HepG2 (cell line): ENCODE measurements around the gene CELSR2. TPM values are rescaled to one million over a fixed set of nuclear protein-coding genes. Genes with fewer than 3 reads are reported as not detected.

Experiments used
- ATAC-seq: fragments of 200-7000 bp; cut with Tn5 transposase; 3 replicates; pipeline ENCODE4 v1.9.1; 2020; ENCODE audit warnings: mild to moderate bottlenecking, moderate library complexity
- BruUV-seq: library from RNA; stranded (reverse); fragments of 400-500 nt; replicated peaks from 2 replicates; lab custom pipeline; 2021; lab: Mats Ljungman, UMichigan
- CTCF ChIA-PET: fragments of 300-600 bp; formaldehyde crosslinking; extraction: SDS; loops from one replicate; lab custom pipeline; 2021; ENCODE audit warnings: low total read pairs, inconsistent platforms, low intra/inter-chr PET ratio; lab: Yijun Ruan, JAX
- POLR2A ChIA-PET: fragments of 350-600 bp; sonication (Branson Sonifier 250); formaldehyde crosslinking; loops from one replicate; lab custom pipeline; 2020; ENCODE audit warnings: antibody characterized with exemption, inconsistent platforms; lab: Yijun Ruan, JAX
- DNase-seq: peaks from one replicate; pipeline ENCODE4 v3.0.0-alpha.2; 2015; ENCODE audit warnings: low spot score
- FAIRE-seq: peaks from 3 replicates; lab custom pipeline; 2011; peaks lifted over from hg19 to GRCh38; lab: Jason Lieb, UNC
- H2AFZ ChIP-seq: one replicate; pipeline ENCODE4 v1.6.1; 2011; ENCODE audit warnings: low read length, inconsistent platforms
- H3K27ac ChIP-seq: fragments of 300-600 bp; 3 replicates; pipeline ENCODE4 v1.8.0; 2011; ENCODE audit warnings: mixed run types, mild to moderate bottlenecking, mixed read lengths, low read length, inconsistent platforms; ENCODE audit not compliant: insufficient read depth; ENCODE audit errors: extremely low read length
- H3K27me3 ChIP-seq, 2 experiments: fragments of 200-600 bp in 1 of 2; 2 replicates in 1 of 2; 3 replicates in 1 of 2; pipeline versions ENCODE4 v1.6.0 to v1.8.0; 2011; ENCODE audit warnings: low read length in 2 of 2, mild to moderate bottlenecking in 2 of 2, moderate library complexity in 2 of 2, inconsistent platforms in 1 of 2; ENCODE audit not compliant: insufficient read depth in 2 of 2, control insufficient read depth in 1 of 2
- H3K36me3 ChIP-seq, 2 experiments: fragments of 200-600 bp in 1 of 2; replicated peaks in 1 of 2; 2 replicates in 1 of 2; 3 replicates in 1 of 2; pipeline versions ENCODE4 v1.5.1 to v1.8.0; 2011; ENCODE audit warnings: low read length in 2 of 2, inconsistent platforms in 1 of 2; ENCODE audit not compliant: insufficient read depth in 2 of 2, control insufficient read depth in 1 of 2
- H3K4me1 ChIP-seq: 2 replicates; pipeline ENCODE4 v1.5.1; 2012; ENCODE audit warnings: low read length, inconsistent platforms; ENCODE audit not compliant: insufficient read depth
- H3K4me2 ChIP-seq: 2 replicates; pipeline ENCODE4 v1.6.0; 2011; ENCODE audit warnings: low read depth, low read length, inconsistent platforms
- H3K4me3 ChIP-seq, 3 experiments: fragments of 200-600 bp in 1 of 3; sonication (generic), shearing (Covaris generic) in 1 of 3; replicated peaks in 1 of 3; 2 replicates each; pipeline ENCODE4 v1.5.1; 2011 to 2016; ENCODE audit warnings: low read length in 3 of 3, inconsistent platforms in 2 of 3, low read depth in 2 of 3, mild to moderate bottlenecking in 2 of 3, control low read depth in 1 of 3, mixed read lengths in 1 of 3; ENCODE audit not compliant: insufficient read depth in 1 of 3
- H3K79me2 ChIP-seq: one replicate; pipeline ENCODE4 v1.6.1; 2011; ENCODE audit warnings: low read length, inconsistent platforms; ENCODE audit not compliant: insufficient read depth
- H3K9ac ChIP-seq: 2 replicates; pipeline ENCODE4 v1.6.0; 2011; ENCODE audit warnings: mild to moderate bottlenecking, low read depth, low read length, inconsistent platforms; ENCODE audit not compliant: insufficient read depth
- H3K9me3 ChIP-seq: 2 replicates; pipeline ENCODE4 v1.5.1; 2012; ENCODE audit warnings: mild to moderate bottlenecking, low read length
- H4K20me1 ChIP-seq: 2 replicates; pipeline ENCODE4 v1.6.0; 2011; ENCODE audit warnings: inconsistent platforms, mild to moderate bottlenecking, low read length, moderate library complexity; ENCODE audit not compliant: insufficient read depth
- CCAR2 ChIP-seq: fragments of 200-400 bp; formaldehyde crosslinking; optimal IDR thresholded peaks from 2 replicates; pipeline ENCODE3; 2018; ENCODE audit warnings: low read depth, mild to moderate bottlenecking, low read length, moderate library complexity
- CENPX ChIP-seq: sonication (generic); formaldehyde crosslinking; IDR thresholded peaks from 2 replicates; pipeline ENCODE4 v1.9.0; 2021; ENCODE audit warnings: mild to moderate bottlenecking, missing genetic modification reagents, moderate library complexity
- GLI4 ChIP-seq: sonication (generic); formaldehyde crosslinking; IDR thresholded peaks from 2 replicates; pipeline ENCODE4 v1.5.1; 2020; ENCODE audit warnings: missing genetic modification reagents, mild to moderate bottlenecking, moderate library complexity, borderline replicate concordance
- GTF2F1 ChIP-seq: fragments of 150-350 bp; IDR thresholded peaks from 2 replicates; pipeline ENCODE4 v1.6.1; 2014; ENCODE audit warnings: low read length
- HDAC2 ChIP-seq: sonication (generic); formaldehyde crosslinking; IDR thresholded peaks from 2 replicates; pipeline ENCODE4 v1.4.0; 2020; ENCODE audit warnings: missing genetic modification reagents
- KDM5A ChIP-seq: fragments of 200-600 bp; sonication (generic); IDR thresholded peaks from 2 replicates; pipeline ENCODE4 v1.7.0; 2018; ENCODE audit warnings: antibody characterized with exemption, mild to moderate bottlenecking, low read length, borderline replicate concordance
- MEIS1 ChIP-seq: sonication (generic); formaldehyde crosslinking; IDR thresholded peaks from 2 replicates; pipeline ENCODE4 v1.9.0; 2021; ENCODE audit warnings: mild to moderate bottlenecking, missing genetic modification reagents, moderate library complexity, borderline replicate concordance
- RFXANK ChIP-seq: IDR thresholded peaks from 2 replicates; pipeline ENCODE4 v1.6.1; 2016
- ZBTB3 ChIP-seq: sonication (generic); formaldehyde crosslinking; IDR thresholded peaks from 2 replicates; pipeline ENCODE4 v1.4.0; 2020; ENCODE audit warnings: low read depth, mild to moderate bottlenecking, moderate library complexity, missing genetic modification reagents, borderline replicate concordance
- ZMYM2 ChIP-seq: sonication (generic); formaldehyde crosslinking; IDR thresholded peaks from 2 replicates; pipeline ENCODE4 v1.8.0; 2022; ENCODE audit warnings: mild to moderate bottlenecking, missing genetic modification reagents
- ZMYM4 ChIP-seq: sonication (generic); formaldehyde crosslinking; IDR thresholded peaks from 2 replicates; pipeline ENCODE4 v1.8.1; 2023; ENCODE audit warnings: mild to moderate bottlenecking, missing genetic modification reagents
- ZNF44 ChIP-seq: sonication (generic); formaldehyde crosslinking; IDR thresholded peaks from 2 replicates; pipeline ENCODE4 v1.5.1; 2020; ENCODE audit warnings: mild to moderate bottlenecking, missing genetic modification reagents
- ZNF564 ChIP-seq: sonication (generic); formaldehyde crosslinking; IDR thresholded peaks from 2 replicates; pipeline ENCODE4 v1.8.1; 2023; ENCODE audit warnings: mild to moderate bottlenecking, missing genetic modification reagents
- ZNF790 ChIP-seq: sonication (generic); formaldehyde crosslinking; IDR thresholded peaks from 2 replicates; pipeline ENCODE4 v1.8.0; 2022; ENCODE audit warnings: missing genetic modification reagents, mild to moderate bottlenecking, borderline replicate concordance
- ZNF83 ChIP-seq: sonication (generic); formaldehyde crosslinking; IDR thresholded peaks from 2 replicates; pipeline ENCODE4 v1.4.0; 2020; ENCODE audit warnings: missing genetic modification reagents, mild to moderate bottlenecking, borderline replicate concordance
- ZSCAN22 ChIP-seq: sonication (generic); formaldehyde crosslinking; IDR thresholded peaks from 2 replicates; pipeline ENCODE4 v1.4.0; 2020; ENCODE audit warnings: mild to moderate bottlenecking, missing genetic modification reagents
- WGBS: methylation state at CpG from one replicate; pipeline ENCODE4 v1.1.6; 2017; ENCODE audit warnings: low lambda C conversion rate; 5-methylcytosine and 5-hydroxymethylcytosine counted together
- in situ Hi-C: cut with HindIII; loops from 2 replicates; pipeline ENCODE4 v1.10.0; 2017; ENCODE audit warnings: low pct_unique_long_range_greater_than_20kb; ENCODE audit not compliant: extremely low pct_ligation_motif_present
- intact Hi-C: fragments of 100-400 bp; cut with micrococcal nuclease; formaldehyde crosslinking; loops from one replicate; pipeline ENCODE4 v1.10.0; 2022; ENCODE audit not compliant: unreplicated experiment
- polyA plus RNA-seq, 8 experiments: library from polyadenylated mRNA; depleted of rRNA in 3 of 8; stranded (reverse) in 7 of 8; unstranded in 1 of 8; fragments of >200 nt; fragmentation: Illumina TruSeq in 4 of 8; extraction: Trizol in 4 of 8; gene quantifications; 2 replicates each; pipeline versions ENCODE4 v1.2.1 to v1.2.3, GENCODE V29; 2011 to 2016; ENCODE audit warnings: low read depth in 4 of 8, missing spikeins in 1 of 8, mixed read lengths in 1 of 8; ENCODE audit not compliant: insufficient read depth in 1 of 8
- total RNA-seq, 5 experiments: library from RNA; depleted of rRNA; stranded (reverse); fragments of >200 nt; fragmentation: Illumina TruSeq; extraction: Trizol; gene quantifications; 2 replicates each; pipeline ENCODE4 v1.2.3, GENCODE V29; 2016; ENCODE audit warnings: low read depth in 1 of 5
- TF ChIP-seq, protein P1 (sequence below): sonication (generic); formaldehyde crosslinking; IDR thresholded peaks from 2 replicates; pipeline ENCODE4 v1.8.0; 2022; ENCODE audit warnings: low read depth, missing genetic modification reagents
- TF ChIP-seq, protein P2 (sequence below): sonication (generic); formaldehyde crosslinking; IDR thresholded peaks from 2 replicates; pipeline ENCODE4 v1.8.0; 2022; ENCODE audit warnings: missing genetic modification reagents, low read depth, mild to moderate bottlenecking, borderline replicate concordance

CELSR2 gene
- total and polyA plus RNA-seq, 2 of the 13 experiments (the other 11 are each of a cell fraction or from before 2014, with no cell fraction given) = 4.0 to 6.6 TPM

DNA sequence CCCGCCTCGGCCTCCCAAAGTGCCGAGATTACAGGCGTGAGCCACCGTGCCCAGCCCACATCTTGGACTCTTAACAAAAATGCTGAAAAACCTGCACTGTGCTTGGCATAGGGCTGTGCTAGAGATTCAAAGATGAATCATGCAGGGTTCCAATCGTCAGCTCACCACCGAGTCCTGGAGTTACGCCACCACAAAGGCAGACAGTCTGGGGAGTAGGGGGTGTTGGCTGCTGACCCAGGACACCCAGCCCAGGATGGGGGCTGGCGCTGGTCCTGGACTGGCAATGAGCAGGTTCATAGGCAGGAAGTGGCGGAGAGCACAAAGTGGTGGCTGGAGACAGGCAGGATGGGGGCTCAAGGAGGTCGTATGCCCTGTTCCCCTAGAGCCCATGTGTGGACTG is 17.6 kb downstream of the CELSR2 start:
- Histone ChIP-seq H3K4me1 (no peaks in the 10 kb centered on the region), H3K79me2 (no peaks in the 10 kb centered on the region), H3K4me3 (no peak overlapping the region), H3K9me3 (no peaks in the 10 kb centered on the region), H3K27ac (no peak overlapping the region), H3K36me3 (peaks cover 4 to 8% of the 10 kb centered on the region in 2 experiments; a peak in 3 of 5 replicates), H3K4me2 (no peak overlapping the region), H2AFZ (no peak overlapping the region)
- 96% methylated on average over 11 of the region's 11 CpGs for WGBS
- DNase-seq (no peak), ATAC-seq (no peak)
- BruUV-seq = no TSS peak
- intact Hi-C loops (no loop called here), in situ Hi-C loops (loop anchor here (10.0 kb wide), 1 partner anchor 268 kb away; the partner anchor contains the start of gene GPR61)
- POLR2A ChIA-PET = no interaction called here
- TF ChIP-seq ZSCAN22 (CRISPR knock-in tag) (no peak), CENPX (CRISPR knock-in tag) (no peak), CCAR2 (no peak), KDM5A (no peak), HDAC2 (no peak), ZNF83 (CRISPR knock-in tag) (no peak), MEIS1 (CRISPR knock-in tag) (no peak), ZBTB3 (CRISPR knock-in tag) (no peak), ZMYM4 (CRISPR knock-in tag) (no peak), ZNF790 (no peak), GLI4 (no peak), ZNF564 (CRISPR knock-in tag) (no peak), RFXANK (CRISPR knock-in tag) (no peak), GTF2F1 (no peak), ZMYM2 (CRISPR knock-in tag) (no peak), ZNF44 (CRISPR knock-in tag) (no peak)
- TF ChIP-seq, protein P1, sequence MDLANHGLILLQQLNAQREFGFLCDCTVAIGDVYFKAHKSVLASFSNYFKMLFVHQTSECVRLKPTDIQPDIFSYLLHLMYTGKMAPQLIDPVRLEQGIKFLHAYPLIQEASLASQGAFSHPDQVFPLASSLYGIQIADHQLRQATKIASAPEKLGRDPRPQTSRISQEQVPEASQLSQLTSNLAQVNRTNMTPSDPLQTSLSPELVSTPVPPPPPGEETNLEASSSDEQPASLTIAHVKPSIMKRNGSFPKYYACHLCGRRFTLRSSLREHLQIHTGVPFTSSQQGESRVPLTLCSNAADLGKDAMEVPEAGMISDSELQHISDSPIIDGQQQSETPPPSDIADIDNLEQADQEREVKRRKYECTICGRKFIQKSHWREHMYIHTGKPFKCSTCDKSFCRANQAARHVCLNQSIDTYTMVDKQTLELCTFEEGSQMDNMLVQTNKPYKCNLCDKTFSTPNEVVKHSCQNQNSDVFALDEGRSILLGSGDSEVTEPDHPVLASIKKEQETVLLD (CRISPR knock-in tag) = no peak
- TF ChIP-seq, protein P2, sequence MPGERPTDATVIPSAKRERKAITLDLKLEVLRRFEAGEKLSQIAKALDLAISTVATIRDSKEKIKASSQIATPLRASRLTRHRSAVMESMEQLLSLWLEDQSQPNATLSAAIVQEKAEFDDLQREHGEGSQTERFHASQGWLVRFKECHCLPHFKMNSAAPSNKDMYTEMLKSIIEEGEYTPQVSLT (CRISPR knock-in tag) = no peak
- TF ChIP-seq, all 625 proteins: peak for 0
- Histone ChIP-seq H3K9ac (no peak overlapping the region), H3K27me3 (no peaks in the 10 kb centered on the region), H4K20me1 (no peaks in the 10 kb centered on the region)
- CTCF ChIA-PET = no interaction called here
- FAIRE-seq = no peak
